ENCODE measurements around the gene RANGRF.

RANGRF gene

GRCh38 chr17:8254881-8255280 lies 33.6 kb upstream of the RANGRF start:
- DNase-seq (ENCODE audit: insufficient read length, low spot score) (no peak), FAIRE-seq (no peak)
- TF ChIP-seq, protein P1, sequence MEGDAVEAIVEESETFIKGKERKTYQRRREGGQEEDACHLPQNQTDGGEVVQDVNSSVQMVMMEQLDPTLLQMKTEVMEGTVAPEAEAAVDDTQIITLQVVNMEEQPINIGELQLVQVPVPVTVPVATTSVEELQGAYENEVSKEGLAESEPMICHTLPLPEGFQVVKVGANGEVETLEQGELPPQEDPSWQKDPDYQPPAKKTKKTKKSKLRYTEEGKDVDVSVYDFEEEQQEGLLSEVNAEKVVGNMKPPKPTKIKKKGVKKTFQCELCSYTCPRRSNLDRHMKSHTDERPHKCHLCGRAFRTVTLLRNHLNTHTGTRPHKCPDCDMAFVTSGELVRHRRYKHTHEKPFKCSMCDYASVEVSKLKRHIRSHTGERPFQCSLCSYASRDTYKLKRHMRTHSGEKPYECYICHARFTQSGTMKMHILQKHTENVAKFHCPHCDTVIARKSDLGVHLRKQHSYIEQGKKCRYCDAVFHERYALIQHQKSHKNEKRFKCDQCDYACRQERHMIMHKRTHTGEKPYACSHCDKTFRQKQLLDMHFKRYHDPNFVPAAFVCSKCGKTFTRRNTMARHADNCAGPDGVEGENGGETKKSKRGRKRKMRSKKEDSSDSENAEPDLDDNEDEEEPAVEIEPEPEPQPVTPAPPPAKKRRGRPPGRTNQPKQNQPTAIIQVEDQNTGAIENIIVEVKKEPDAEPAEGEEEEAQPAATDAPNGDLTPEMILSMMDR (IDR thresholded peaks at IDR 0.05; ENCODE audit: insufficient read depth, missing control alignments): no peak

DNA sequence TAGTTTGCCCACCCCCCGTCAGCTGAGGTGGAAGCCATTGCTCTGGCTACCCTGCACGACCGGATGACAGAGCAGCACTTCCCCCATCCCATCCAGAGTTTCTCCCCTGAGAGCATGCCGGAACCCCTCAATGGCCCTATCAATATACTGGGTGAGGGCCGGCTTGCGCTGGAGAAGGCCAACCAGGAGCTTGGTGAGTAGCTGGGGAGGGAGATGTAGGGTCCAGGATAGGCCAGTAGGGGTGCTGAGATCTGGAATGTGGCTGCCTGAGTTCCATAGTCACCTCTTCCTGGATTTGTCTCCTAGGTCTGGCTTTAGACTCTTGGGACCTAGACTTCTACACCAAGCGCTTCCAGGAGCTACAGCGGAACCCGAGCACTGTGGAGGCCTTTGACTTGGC lies 33.0 kb upstream of the RANGRF start:
- TF ChIP-seq, protein P1 (IDR thresholded peaks at IDR 0.05; ENCODE audit: insufficient read depth, missing control alignments): no peak
- DNase-seq (ENCODE audit: insufficient read length, low spot score): no peak
- no peak for FAIRE-seq

DNA sequence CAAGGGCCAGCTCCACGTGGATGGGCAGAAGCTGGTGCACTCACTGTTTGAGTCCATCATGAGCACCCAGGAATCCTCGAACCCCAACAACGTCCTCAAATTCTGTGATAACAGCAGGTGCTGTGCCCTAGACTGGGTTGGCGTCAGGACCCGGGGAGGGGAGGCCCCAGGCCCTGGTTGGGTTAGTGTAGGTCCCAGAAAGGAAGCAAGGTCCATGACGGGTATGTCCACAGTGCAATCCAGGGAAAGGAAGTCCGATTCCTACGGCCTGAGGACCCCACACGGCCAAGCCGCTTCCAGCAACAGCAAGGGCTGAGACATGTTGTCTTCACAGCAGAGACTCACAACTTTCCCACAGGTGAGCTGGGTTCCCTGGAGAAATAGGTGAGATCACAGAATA lies 32.2 kb upstream of the RANGRF start:
- DNase-seq (ENCODE audit: insufficient read length, low spot score): no peak
- TF ChIP-seq, protein P1 (IDR thresholded peaks at IDR 0.05; ENCODE audit: insufficient read depth, missing control alignments): no peak
- FAIRE-seq: no peak

- DNase-seq (ENCODE audit: insufficient read length, low spot score): no peak
- no peak for FAIRE-seq
- TF ChIP-seq, protein P1 (IDR thresholded peaks at IDR 0.05; ENCODE audit: insufficient read depth, missing control alignments): no peak
Observed at GRCh38 chr17:8256691-8257090, 31.8 kb upstream of the RANGRF start.

DNA sequence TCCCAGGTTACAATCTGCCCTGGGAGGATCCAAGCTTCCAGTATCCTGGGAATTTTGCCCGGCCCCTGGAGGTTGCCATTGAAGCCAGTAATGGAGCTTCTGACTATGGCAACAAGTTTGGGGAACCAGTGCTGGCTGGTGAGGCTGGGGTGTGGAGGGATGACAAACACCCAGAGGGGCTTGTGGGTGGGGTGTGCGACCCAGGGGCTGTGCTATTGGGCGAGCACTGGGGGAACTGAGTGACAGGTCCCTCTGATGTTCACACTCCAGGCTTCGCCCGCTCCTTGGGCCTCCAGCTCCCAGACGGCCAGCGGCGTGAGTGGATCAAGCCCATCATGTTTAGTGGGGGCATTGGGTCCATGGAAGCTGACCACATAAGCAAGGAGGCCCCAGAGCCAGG lies 30.7 kb upstream of the RANGRF start:
- FAIRE-seq: no peak
- no peak for DNase-seq (ENCODE audit: insufficient read length, low spot score)
- TF ChIP-seq, protein P1 (IDR thresholded peaks at IDR 0.05; ENCODE audit: insufficient read depth, missing control alignments): no peak

DNA sequence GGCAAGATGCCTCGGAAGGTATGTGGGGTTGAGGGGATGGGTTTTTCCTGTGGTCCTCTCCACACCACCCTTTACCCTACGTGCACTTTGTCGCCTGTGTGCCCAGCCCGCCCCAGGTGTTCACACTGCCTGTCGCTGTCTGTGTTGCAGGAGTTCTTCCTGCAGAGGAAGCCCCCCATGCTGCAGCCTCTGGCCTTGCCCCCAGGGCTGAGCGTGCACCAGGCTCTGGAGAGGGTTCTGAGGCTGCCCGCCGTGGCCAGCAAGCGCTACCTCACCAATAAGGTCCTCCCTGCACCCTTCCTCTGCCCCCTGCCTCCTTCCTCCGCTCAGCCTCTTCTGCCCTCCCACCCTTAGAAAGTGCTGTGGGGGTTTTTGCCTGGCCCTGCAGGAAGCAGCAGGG lies 24.1 kb upstream of the RANGRF start:
- FAIRE-seq: no peak
- DNase-seq (ENCODE audit: insufficient read length, low spot score): no peak
- TF ChIP-seq, protein P1 (IDR thresholded peaks at IDR 0.05; ENCODE audit: insufficient read depth, missing control alignments): no peak

GRCh38 chr17:8264836-8265542 lies 23.5 kb upstream of the RANGRF start:
- DNase-seq (ENCODE audit: insufficient read length, low spot score) (no peak), FAIRE-seq (no peak)
- TF ChIP-seq, protein P1 (IDR thresholded peaks at IDR 0.05; ENCODE audit: insufficient read depth, missing control alignments): no peak

Measured in D721Med (cell line).